ENCODE data around the gene GMEB1. TPM values are rescaled to one million over a fixed set of nuclear protein-coding genes. Genes with fewer than 3 reads are reported as not detected.

Gene GMEB1
- total and polyA plus RNA-seq, 10 of the 15 experiments (the other 5 are each of a cell fraction or from before 2014, with no cell fraction given) = 4.9 to 17.6 (median 9.4) TPM

- TF ChIP-seq BHLHE40 (IDR thresholded peaks at IDR 0.05; ENCODE audit: borderline replicate concordance in 1 of 2, low read depth in 2 of 2, low read length in 1 of 2) (peak; percentile 14 to 79; a peak in 3 of 4 replicates), CHD4 (IDR thresholded peaks at IDR 0.05) (no peak), IRF3 (IDR thresholded peaks at IDR 0.05) (no peak), EP300 (IDR thresholded peaks at IDR 0.05; ENCODE audit: borderline replicate concordance in 1 of 2, control insufficient read depth in 1 of 2, low read depth in 2 of 2, low read length in 2 of 2) (peak in 1 of 2 experiments; percentile 24; a peak in 1 of 4 replicates), MYC (IDR thresholded peaks at IDR 0.05; ENCODE audit: insufficient read depth, insufficient read length, insufficient replicate concordance, low read length, severe bottlenecking) (peak; percentile 58), ZNF274 (IDR thresholded peaks at IDR 0.05; ENCODE audit: insufficient read depth, insufficient read length) (no peak), CHD2 (IDR thresholded peaks at IDR 0.05; ENCODE audit: borderline replicate concordance, low read depth, low read length) (peak; percentile 95), RUNX3 (IDR thresholded peaks at IDR 0.05; ENCODE audit: low read length) (peak; percentile 3; the same call in 1 of the 2 replicates), BRCA1 (IDR thresholded peaks at IDR 0.05; ENCODE audit: low read depth, low read length) (peak; percentile 39; the same call in 1 of the 2 replicates), CBX3 (IDR thresholded peaks at IDR 0.05; ENCODE audit: borderline replicate concordance, low read depth) (no peak), CREB1 (IDR thresholded peaks at IDR 0.05; ENCODE audit: low read depth) (peak; percentile 85), IKZF2 (IDR thresholded peaks at IDR 0.05) (peak; percentile 80 to 82), EZH2 (IDR thresholded peaks at IDR 0.05; ENCODE audit: borderline replicate concordance, control insufficient read depth, low read depth, low read length) (no peak), CREM (IDR thresholded peaks at IDR 0.05; ENCODE audit: low read depth) (peak; percentile 79), ATF7 (IDR thresholded peaks at IDR 0.05; ENCODE audit: low read depth) (peak; percentile 67), ZNF217 (IDR thresholded peaks at IDR 0.05) (0 out of 2 replicates have a peak, but pooled peaks have one; percentile 35), ZNF24 (IDR thresholded peaks at IDR 0.05) (peak; percentile 63; the same call in 1 of the 2 replicates), SREBF1 (IDR thresholded peaks at IDR 0.05; ENCODE audit: low read length) (no peak), GABPA (IDR thresholded peaks at IDR 0.05; ENCODE audit: low read depth) (peak; percentile 42; the same call in 1 of the 2 replicates), MTA3 (IDR thresholded peaks at IDR 0.05; ENCODE audit: borderline replicate concordance, low read length) (0 out of 2 replicates have a peak, but pooled peaks have one; percentile 2), NFXL1 (IDR thresholded peaks at IDR 0.05; ENCODE audit: borderline replicate concordance) (no peak), TCF3 (IDR thresholded peaks at IDR 0.05; ENCODE audit: borderline replicate concordance, insufficient read depth, low read depth, low read length) (peak; percentile 40; the same call in 1 of the 2 replicates), TCF12 (IDR thresholded peaks at IDR 0.05; ENCODE audit: low read depth, low read length) (peak; percentile 87), ZNF384 (IDR thresholded peaks at IDR 0.05; ENCODE audit: borderline replicate concordance, low read depth, low read length) (no peak), TAF1 (IDR thresholded peaks at IDR 0.05; ENCODE audit: borderline replicate concordance, low read depth, low read length) (peak; percentile 78), FOXM1 (IDR thresholded peaks at IDR 0.05; ENCODE audit: low read depth, low read length) (peak; percentile 36; the same call in 1 of the 2 replicates), POLR2AphosphoS5 (IDR thresholded peaks at IDR 0.05; ENCODE audit: low read length) (peak; percentile 72)
These were observed 68.1 kb downstream of the GMEB1 start, which contains the start of gene YTHDF2 (continued) for GRCh38 chr1:28736450-28737306.

All from GM12878 (cell line).